Tibial artery (tissue), 4 donors: ENCODE measurements around the gene CA5A.

Experiments used
- DNase-seq, 2 donors: peaks; one replicate each; pipeline ENCODE4 v3.0.0-alpha.2; 2019
- H3K27ac ChIP-seq, 2 donors: fragments of 200-600 bp; sonication (generic) in 1 of 2; 1 replicate in 1 of 2; 2 replicates in 1 of 2; pipeline ENCODE4 v1.5.1; 2018 to 2019; ENCODE audit warnings: mild to moderate bottlenecking in 1 of 2
- H3K27me3 ChIP-seq, 2 donors: fragments of 200-600 bp; sonication (generic) in 1 of 2; one replicate each; pipeline versions ENCODE4 v1.5.1 to v1.6.0; 2016 to 2019
- H3K36me3 ChIP-seq, 3 donors: fragments of 200-600 bp; sonication (generic) in 2 of 3; one replicate each; pipeline ENCODE4 v1.5.1; 2016 to 2019; ENCODE audit warnings: mild to moderate bottlenecking in 2 of 3
- H3K4me1 ChIP-seq, 4 donors: fragments of 200-600 bp; sonication (generic) in 2 of 4; 1 replicate in 3 of 4; 2 replicates in 1 of 4; pipeline ENCODE4 v1.5.1; 2016 to 2019
- H3K4me3 ChIP-seq, 2 donors: fragments of 200-600 bp; sonication (generic) in 1 of 2; 1 replicate in 1 of 2; 2 replicates in 1 of 2; pipeline ENCODE4 v1.5.1; 2018 to 2019; ENCODE audit warnings: mild to moderate bottlenecking in 2 of 2
- H3K9me3 ChIP-seq, 3 donors: fragments of 200-600 bp; sonication (generic) in 1 of 3; one replicate each; pipeline ENCODE4 v1.5.1; 2016 to 2019
- intact Hi-C: fragments of 100-400 bp; cut with DNase I; formaldehyde crosslinking; loops from one replicate; pipeline ENCODE4 v1.15.0; 2023; ENCODE audit warnings: low total_unique reads
- TF ChIP-seq, protein P1 (sequence below), 2 experiments: fragments of 200-600 bp in 1 of 2; fragments of 450-650 bp in 1 of 2; IDR thresholded peaks; one replicate each; pipeline ENCODE4 v1.5.1; 2017 to 2019; ENCODE audit warnings: antibody characterized with exemption in 2 of 2, mild to moderate bottlenecking in 1 of 2, moderate library complexity in 1 of 2

CA5A gene

DNA sequence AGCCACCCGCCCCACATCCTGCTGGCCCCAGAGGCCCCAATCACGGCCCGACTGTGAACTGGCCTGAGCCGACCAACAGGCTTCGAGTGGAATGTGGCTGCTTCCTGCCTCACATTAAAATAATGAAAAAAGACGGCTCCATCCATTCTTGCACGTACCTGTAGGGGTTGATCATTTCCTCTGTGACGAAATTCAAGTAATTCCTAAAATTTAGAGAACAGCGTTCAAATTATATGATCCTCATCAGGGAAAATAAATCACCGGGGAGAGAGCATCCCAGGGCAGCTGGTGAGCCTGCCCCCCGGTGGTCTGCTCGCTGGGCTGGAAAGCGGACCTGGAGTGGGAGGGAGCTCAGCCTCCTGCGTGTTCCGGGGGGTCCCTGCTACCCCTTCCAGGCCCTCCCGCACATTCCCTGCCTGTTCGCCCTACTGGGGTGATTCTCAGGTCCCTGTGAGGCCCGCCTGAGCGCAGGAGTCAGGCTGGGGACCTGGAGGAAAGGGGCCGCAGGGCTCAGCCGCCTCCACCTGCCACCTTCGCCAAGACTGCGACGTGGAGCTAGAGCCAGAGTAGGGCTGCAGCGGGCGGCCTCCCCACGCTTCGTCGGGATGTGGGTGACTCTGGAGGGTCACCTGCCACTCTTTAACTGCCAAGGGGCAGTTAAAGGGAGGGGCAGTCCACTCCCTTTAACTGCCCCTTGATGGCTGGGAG lies 95.9 kb downstream of the CA5A start:
- no peak for DNase-seq
- TF ChIP-seq, protein P1, sequence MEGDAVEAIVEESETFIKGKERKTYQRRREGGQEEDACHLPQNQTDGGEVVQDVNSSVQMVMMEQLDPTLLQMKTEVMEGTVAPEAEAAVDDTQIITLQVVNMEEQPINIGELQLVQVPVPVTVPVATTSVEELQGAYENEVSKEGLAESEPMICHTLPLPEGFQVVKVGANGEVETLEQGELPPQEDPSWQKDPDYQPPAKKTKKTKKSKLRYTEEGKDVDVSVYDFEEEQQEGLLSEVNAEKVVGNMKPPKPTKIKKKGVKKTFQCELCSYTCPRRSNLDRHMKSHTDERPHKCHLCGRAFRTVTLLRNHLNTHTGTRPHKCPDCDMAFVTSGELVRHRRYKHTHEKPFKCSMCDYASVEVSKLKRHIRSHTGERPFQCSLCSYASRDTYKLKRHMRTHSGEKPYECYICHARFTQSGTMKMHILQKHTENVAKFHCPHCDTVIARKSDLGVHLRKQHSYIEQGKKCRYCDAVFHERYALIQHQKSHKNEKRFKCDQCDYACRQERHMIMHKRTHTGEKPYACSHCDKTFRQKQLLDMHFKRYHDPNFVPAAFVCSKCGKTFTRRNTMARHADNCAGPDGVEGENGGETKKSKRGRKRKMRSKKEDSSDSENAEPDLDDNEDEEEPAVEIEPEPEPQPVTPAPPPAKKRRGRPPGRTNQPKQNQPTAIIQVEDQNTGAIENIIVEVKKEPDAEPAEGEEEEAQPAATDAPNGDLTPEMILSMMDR (IDR thresholded peaks at IDR 0.05), result no peak
- H3K36me3 ChIP-seq, result peaks cover 0 to 43% (median 0%) of the 10 kb centered on the region in 3 donors
- no peaks in the 10 kb centered on the region for H3K4me1 ChIP-seq
- no peaks in the 10 kb centered on the region for H3K9me3 ChIP-seq
- H3K27me3 ChIP-seq, result peaks cover 0 to 3% of the 10 kb centered on the region in 2 donors
- intact Hi-C loops, result loop anchor here (5.0 to 10.0 kb wide), 2 partner anchors 37 to 56 kb away; no protein-coding TSS in a partner anchor
- H3K4me3 ChIP-seq, result no peak overlapping the region
- no peak overlapping the region for H3K27ac ChIP-seq

DNA sequence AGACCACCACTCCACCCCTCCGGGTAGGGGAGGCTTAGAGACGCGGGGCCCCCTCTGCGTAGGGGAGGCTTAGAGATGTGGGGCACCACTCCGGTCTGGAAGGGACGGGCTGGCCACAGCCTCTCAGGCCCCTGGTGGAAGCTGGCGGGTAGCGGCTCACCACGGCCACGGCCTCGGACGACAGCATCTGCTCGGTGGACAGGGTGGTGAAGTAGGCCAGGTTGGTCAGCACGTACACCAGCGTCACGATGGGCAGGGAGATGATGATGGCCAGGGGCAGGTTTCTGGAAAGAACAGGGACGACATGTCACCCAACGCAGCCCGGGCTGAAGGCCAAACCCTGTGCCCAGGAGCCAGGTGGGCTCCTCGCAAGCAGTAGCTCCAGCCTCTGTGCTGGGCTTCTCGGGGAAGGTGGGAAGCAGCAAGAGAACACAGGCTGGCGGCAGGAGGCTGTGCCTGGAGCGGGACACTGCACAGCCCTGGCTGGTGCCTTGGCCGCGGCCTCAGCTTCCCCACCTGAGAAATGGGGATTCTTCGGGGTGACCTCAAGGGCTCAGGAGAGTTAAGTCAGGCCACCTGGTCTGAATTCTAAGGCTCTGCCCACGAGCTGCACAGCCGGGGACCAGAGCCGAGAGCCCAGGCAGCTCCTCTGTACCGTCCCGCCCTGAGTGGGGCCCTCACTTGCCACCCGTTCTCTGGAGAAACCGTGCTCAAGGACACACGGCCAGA lies 96.6 kb downstream of the CA5A start:
- peaks cover 0 to 43% (median 0%) of the 10 kb centered on the region in 3 donors for H3K36me3 ChIP-seq
- intact Hi-C loops, result loop anchor here (5.0 to 10.0 kb wide), 2 partner anchors 38 to 55 kb away; no protein-coding TSS in a partner anchor
- no peaks in the 10 kb centered on the region for H3K9me3 ChIP-seq
- no peak overlapping the region for H3K27ac ChIP-seq
- peaks cover 0 to 3% of the 10 kb centered on the region in 2 donors for H3K27me3 ChIP-seq
- no peak for DNase-seq
- H3K4me1 ChIP-seq, result no peaks in the 10 kb centered on the region
- H3K4me3 ChIP-seq, result no peak overlapping the region
- TF ChIP-seq, protein P1 (IDR thresholded peaks at IDR 0.05), result no peak

- Histone ChIP-seq H3K4me1 (no peaks in the 10 kb centered on the region), H3K9me3 (no peaks in the 10 kb centered on the region), H3K36me3 (peaks cover 0 to 51% (median 6%) of the 10 kb centered on the region in 3 donors), H3K27me3 (no peaks in the 10 kb centered on the region), H3K27ac (no peak overlapping the region), H3K4me3 (no peak overlapping the region)
- TF ChIP-seq, protein P1 (IDR thresholded peaks at IDR 0.05), result no peak
- intact Hi-C loops, result no loop called here
- DNase-seq, result no peak
Measured at GRCh38 chr16:87838643-87839541, 97.4 kb downstream of the CA5A start.
